ENCODE results near the gene TSHR.

- TF ChIP-seq CTCF (IDR thresholded peaks at IDR 0.05; ENCODE audit: poor library complexity), result no peak
- no peak for TF ChIP-seq EZH2 (IDR thresholded peaks at IDR 0.05; ENCODE audit: borderline replicate concordance)
- no peak for TF ChIP-seq EZH2phosphoT487 (IDR thresholded peaks at IDR 0.05; ENCODE audit: low read depth, severe bottlenecking, unreplicated experiment)
These were observed 76.1 kb downstream of the TSHR start for GRCh38 chr14:81031488-81031887.
